ENCODE data around the gene MRO.
"Not testable (repeated sequence)": the region's sequence is repeated elsewhere in the genome, so short reads cannot be mapped to it uniquely, and the experiment has no call there.

The MRO gene

DNA sequence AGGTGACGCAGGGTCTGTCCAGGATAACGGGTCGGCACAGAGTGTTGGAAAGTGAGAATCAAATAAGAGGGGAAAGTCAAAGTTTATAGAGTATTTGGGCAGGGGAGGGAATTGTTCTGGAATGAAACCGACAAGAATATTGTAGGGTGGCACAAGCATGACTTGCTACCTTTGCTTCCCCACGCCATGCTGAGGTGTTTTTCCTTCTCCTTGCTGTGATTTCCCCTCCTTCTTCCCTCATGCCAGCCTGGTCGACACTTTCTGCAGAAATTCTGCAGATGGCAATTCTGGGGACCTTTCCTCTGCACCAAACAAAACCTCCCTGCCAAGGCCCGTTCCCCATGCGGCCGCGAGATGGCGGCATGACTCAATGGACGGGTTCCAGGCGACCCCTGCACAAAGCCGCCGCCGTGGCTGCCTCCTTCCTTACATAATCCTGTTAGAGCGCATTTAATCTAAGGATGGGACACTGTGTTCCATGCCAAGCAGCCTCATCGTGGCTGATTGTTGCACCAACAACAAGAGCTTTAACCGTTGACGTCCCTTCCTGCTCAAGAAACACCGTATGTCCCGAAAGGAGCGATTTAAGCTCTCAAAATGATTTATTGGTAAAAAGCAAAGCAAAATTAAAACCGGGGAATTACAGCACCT, at the start of gene MRO:
Gene MRO, minus strand, starts transcription at position 289 of the 651 bp plus-strand sequence. CDS start 10,616 bp downstream, outside the sequence.
- DNase-seq: peak; percentile 80

DNA sequence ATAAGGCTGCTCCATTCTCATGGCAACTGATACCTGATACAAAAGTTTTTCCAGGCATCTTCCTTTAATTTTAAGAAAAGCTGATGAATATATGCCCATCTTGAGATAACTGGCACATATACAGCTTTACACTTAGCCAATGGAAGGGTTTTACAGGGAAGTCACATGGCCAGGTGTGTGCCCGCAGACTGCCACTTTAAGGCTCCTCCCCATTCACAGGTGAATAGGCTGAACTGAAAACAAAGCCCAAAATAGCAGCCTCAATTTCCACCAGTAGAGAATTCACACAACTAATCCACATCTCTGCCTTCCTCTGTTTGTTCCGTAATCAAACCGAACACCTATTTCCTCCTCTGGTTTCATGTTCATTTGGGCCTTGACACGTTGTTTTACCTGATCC, 49.3 kb upstream of the MRO start:
- DNase-seq: no peak

DNA sequence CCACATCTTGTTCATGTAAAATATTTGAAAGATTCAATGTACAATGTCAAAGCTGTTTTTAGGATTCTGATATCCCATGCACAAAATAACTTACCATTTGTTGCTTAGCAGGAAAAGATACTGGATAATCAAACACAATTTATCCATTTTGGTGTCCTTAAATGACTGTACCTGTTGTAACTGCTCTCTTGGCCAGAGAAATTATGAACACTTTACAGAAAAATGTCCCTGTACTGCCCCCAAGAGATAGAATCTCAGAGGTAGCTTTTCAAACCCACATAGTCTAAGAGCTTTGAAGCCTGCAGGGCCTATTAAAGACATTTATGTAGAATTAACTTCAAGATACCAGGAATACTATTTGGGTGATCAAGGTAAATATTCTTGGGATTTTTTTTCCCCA, 46.9 kb upstream of the MRO start:
- no peak for DNase-seq

DNA sequence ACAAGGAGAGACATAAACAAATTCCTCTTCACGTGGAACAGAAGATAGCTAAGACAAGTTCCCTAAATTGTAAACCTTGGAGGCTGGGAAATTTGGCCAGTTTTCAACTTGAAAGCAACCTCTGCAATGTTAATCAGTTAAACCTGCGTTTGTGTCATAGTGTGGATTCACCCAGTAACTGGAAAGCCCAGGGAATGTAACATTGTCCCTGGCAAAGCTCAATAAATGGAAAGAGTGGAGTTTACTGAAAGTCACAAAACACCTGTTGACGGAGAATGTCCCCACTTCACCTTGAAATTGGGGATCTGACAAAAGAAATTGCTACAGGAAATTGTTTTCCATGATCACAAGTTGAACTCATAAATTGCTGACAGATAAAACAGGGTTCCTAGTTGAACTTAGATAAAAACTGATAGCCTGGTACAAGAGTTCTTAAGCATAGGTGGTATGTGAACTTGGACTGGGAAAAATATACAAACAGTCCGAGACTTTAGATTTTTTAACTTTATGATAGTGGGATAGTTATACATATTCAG, 44.1 kb upstream of the MRO start:
- DNase-seq: no peak

DNA sequence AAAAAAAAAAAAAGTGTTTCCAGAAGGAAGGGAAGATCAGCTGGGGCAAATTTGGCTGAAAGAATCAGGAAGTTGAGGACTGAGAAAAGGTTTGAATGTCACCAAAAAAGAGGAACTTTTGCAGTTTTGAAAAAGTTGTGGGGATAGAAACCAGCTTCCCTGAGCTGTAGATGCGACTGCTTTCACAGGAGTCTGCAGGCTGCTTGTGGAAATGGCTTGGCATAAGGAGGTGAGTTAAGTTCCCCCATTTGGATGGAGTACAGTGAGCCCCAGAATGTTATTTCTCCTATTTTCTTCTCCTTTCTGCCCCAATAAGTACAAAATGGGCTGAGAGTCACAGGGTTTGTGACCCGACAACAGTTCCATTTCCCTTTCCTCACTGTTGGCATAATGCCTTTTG, 42.6 kb upstream of the MRO start:
- DNase-seq: no peak

DNA sequence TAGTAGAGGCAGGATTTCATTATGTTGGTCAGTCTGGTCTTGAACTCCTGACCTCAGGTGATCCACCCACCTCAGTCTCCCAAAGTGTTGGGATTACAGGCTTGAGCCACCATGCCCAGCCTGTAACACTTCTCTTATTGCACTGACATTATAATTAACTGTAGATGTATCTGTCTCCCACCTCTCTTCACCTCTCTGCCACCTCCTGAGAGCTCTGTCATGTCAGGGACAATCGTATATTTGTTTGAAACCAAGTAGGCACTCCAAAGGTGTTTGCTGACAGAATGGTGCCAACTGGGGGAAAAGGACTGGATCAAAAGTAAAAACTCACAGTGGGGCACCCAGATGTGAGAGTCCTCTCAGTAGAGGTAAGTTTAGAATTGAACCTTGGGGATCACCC, 41.8 kb upstream of the MRO start:
- DNase-seq: no peak

DNA sequence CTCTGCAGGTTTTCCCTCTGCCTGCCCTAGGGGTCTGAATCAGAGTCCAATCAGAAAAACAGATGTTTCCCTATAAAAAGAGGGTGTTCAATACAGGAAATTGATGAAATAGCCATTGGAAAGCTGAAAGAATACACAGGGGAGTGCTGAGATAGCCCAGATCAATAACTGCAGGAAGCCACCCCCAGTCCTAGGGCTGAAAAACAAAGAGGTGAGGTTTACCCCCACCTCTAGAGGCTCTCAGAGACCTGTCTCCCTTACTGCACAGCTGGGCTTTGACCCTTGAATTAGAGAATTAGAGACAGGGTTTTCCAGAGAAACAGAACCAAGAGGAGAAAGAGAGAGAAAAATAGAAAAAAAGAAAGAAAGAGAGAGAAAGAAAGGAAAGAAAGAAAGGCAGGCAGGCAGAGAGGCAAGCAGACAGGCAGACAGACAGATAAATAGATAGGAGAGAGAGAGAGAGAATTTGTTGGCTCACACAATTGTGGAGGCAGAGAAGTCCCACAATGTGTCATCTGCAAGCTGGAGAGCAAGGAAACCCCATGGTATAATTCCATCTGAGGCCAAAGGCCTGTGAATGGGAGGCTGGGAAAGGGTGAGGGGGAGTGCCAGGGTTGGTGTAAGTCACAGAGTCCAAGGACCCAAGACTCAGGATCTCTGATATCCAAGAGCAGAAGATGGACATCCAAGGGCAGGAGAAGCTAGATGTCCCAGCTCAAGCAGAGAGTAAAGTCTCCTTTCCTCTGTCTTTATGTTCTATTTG, 40.2 kb upstream of the MRO start:
- no peak for DNase-seq

DNA sequence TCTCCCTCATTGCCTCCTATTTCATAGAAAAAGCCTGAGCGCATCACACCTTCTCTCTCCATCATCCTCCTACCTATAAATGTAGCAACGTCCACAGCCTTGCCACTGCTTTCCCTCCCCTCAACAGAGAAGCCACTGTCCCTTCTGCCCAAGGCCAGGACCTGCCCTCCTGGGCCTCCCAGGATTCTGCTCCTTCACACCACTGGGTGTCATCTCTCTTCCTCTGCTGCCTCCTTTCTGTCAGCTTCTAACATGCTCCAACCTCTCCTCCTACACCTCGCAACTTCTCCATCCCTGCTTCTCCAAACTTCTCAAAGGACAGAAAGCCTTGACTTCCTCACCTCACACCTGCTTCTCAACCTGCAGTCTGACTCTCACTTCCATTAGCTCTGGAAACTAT, 37.9 kb upstream of the MRO start:
- DNase-seq: no peak

DNA sequence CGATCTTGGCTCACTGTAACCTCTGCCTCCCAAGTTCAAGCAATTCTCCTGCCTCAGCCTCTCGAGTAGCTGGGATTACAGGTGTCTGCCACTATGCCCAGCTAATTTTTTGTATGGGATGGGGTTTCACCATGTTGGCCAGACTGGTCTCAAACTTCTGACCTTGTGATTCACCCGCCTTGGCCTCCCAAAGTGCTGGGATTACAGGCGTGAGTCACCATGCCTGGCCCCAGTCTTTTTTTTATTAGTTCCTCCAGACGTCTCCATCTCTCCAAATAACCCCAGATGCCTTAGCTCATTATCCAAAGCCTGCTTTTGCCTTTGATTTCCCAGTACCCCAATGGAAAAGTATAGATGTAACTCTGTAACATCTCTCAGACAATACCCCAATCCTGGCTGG, 37.4 kb upstream of the MRO start:
- DNase-seq: not testable (repeated sequence)

DNA sequence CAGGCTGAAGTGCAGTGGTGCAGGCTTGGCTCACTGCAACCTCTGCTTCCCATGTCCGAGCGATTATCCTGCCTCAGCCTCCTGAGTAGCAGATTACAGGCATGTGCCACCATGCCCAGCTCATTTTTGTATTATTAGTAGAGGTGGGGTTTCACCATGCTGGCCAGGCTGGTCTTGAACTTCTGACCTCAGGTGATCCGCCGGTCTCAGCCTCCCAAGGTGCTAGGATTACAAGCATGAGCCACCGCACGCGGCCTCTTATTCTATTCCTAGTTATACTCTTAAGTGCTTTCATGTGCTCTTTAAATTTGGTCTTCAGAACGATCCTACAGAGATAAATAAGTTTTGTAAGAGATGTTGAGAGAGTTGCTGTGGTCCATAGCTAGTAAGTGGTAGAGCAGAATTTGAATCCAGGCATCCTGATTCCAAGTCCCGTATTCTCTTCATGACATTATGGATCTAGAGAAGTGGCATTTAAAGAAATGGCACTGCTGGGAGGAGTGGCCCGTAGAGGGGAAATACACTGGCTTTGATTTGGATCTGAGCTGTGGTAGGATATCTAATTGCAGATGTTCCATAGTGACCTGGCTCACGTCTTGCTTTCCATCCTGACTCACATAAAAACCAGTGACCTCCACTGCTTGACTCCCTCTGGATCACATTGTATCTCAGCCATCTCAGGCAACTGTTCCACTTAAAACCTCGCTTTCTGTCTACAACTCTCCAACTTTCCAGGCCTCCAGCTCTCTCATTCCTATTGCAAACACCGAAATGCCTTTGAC, 36.4 kb upstream of the MRO start:
- no peak for DNase-seq

DNA sequence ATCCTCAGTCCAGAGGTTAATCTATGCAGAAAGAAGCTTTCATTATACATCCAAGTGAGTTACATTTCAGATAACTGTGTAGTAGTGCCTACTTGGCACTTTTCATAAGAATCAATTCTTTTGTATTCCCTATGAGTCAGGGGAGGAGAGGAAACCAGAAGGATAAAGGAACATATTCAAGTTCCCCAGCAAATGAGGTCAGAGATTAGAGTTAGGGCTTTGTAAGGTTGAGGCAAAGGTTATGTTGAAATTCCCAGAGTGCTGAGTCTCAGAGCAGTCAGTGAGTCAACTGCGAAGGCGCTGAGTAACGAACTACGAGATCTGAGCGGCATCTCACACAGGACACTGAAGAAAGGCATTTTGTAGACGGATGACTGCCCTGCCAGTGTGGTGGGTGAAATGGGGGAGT, 34.1 kb upstream of the MRO start:
- DNase-seq: no peak

DNA sequence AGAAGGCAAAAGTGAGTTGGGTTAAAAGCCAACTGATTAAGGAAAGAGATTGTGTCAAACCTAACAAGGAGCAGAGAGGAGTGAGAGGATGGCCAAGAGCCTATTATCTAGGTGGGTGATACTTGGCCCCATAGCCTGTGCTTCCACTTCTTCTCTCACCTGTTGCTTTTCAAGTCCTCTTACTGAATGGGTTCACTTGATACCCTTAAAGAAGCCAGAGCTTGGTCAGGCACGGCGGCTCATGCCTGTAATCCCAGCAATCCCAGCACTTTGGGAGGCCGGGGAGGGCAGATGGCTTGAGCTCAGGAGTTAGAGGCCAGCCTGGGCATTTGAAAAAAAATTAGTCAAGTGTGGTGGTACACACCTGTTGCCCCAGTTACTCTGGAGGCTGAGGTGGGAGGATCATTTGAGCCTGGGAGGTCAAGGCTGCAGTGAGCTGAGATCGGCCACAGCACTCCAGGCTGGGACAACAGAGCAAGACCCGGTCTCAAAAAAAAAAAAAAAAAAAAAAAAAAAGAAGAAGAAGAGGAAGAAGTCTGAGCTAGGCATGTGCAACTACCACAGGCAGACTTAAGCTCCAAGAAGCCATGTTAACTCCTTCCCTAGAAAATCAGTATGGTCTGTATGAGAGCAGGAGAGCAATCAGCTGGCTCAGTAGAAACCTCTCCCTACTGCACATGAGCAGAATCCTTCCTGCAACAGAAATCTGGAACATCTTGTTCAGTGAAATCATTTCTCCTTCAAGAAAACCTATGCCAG, 30.7 kb upstream of the MRO start:
- no peak for DNase-seq

DNA sequence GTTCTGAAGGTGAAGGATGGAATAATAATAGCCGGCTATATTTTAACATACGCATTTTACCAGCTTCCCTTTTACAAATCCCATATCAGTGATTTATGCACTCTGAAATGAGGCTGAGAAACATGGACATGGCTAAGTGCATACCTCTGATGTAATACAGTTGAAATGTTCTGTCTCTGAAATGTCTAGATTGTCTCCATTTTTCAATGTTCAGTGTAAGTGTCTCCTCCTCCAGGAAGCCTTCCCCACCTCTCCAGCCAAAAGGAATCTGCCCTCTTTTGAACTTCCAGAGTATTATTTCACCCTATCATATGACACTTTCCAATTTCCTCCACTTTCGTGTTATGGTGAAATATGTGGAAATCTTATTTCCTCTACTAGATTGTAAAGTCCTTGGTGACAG, 29.6 kb upstream of the MRO start:
- DNase-seq: no peak

DNA sequence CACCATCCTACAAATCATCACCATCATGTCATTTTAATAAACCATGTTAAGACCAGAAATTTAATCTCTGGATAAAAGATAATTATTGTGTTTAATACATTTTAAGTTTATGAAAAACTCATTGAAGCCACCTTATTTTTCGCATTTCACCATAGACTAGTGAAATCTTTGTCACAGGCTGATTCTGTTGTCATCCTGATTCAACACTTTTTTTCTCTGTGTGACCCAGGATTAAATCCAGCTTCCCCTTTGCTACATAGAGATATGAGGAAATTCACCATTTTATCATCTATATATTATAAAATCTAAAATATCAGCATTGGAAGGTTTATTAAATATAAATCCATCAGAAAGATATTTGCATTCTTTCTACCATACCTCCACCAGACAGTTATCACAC, 29.2 kb upstream of the MRO start:
- no peak for DNase-seq

DNA sequence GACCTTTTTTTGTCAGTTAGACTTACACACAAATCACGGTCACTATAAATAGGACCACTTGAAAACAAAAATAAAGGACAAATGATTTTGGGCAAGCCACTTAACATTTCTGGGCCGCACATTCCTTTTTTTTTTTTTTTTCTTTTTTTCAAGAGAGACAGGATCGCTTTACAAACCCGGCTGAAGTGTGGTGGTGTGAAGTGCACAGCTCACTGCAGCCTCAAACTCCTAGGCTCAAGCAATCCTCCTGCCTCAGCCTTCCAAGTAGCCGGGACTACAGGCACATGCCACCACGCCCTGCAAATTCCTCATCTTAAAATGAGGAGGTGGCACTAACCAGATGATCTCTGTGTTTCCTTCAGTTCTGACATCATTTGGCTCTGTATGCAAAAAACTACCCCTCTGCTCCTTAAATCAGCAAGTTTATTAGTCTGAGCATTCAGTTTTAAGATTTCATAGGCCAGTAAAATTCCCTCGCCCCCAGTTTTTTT, 28.3 kb upstream of the MRO start:
- no peak for DNase-seq

DNA sequence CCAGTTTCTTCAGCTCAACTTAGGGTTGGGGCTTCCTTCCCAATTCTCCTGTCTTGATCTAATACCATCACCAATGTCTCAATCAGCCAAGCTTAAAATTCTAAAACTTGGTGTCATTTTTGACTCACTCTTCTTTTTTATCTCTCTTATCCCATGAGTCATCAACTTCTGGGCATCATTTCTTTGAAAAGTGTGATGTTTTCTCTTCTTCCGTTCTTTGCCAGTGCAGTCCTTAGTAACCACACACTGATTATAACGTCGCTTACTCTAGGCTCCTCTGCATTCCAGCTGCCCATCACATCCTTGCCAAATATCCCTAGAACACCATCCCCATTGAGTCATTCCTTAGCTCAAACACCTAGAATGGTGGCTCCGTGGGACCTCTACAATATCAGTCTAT, 27.4 kb upstream of the MRO start:
- no peak for DNase-seq

DNA sequence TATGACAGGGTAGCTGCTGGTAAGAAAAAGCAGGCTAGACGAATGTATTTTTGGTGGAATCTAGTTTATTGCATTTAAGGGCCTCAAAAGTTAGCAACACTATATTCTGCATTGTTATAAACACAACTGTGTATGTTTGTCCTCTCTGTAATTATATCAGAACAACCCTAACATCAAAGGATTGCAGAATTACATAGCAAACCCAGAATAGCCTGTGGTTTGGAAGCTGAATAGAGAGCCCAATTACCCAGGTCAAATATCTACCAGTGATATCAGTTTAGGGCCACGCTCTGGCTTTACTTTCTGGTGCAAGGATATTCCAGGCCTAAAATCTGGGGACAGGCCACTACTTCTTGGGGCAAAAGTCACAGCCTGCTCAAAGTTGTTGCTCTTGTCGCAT, 25.1 kb upstream of the MRO start:
- DNase-seq: no peak

DNA sequence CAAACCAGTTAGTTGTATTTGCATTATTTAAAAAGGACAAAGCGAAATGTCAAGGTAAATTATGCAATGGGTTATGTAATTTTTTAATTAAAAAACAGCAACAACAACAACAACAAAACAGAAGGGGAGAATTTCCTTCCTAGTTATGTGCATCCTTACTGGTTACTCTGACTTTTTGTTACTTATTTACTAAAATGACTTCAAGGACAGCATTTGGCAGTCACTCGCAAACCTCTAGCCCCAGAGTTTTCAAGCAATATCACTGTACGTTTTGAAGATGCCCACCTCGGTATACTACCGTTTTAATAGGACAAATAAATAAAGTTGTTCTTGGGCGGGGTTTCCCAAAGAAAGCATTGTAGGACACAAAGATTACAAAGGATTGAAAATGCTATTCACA, 24.7 kb upstream of the MRO start:
- no peak for DNase-seq

DNA sequence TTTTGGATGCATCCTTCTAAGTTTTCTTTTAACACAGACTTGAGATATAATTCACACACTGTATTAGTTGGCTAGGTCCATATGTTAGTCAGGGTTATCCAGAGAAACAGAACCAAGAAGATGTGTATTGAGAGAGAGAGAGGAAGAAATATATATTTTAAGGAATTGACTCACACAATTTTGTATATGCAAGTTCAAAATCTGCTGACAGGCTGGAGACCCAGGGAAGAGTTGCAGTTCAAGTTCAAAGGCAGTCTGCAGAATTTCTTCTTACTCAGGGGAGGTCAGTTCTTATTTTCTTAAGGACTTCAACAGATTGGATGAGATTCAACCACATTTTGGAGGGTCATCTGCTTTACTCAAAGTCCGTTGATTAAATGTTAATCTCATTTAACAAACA, 23.0 kb upstream of the MRO start:
- no peak for DNase-seq

DNA sequence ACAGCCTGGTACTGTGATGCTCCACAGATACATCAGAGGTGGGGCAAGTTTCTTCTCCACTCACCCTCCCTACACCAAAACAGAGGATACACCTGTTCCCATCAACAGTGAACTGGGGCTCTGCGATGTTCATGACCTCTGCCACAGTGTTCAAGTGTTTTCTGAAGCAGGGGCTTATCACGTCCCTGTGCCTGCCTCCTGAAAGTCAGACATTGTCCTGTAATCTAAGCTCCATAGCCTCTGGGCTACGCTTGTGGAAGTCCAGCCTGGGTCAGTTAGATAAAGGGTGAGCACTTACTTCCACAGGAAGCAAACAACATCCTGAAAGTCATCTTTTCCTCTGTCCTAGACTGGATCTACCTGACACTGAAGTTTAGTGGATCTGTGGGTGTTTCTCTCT, 20.2 kb upstream of the MRO start:
- no peak for DNase-seq

DNA sequence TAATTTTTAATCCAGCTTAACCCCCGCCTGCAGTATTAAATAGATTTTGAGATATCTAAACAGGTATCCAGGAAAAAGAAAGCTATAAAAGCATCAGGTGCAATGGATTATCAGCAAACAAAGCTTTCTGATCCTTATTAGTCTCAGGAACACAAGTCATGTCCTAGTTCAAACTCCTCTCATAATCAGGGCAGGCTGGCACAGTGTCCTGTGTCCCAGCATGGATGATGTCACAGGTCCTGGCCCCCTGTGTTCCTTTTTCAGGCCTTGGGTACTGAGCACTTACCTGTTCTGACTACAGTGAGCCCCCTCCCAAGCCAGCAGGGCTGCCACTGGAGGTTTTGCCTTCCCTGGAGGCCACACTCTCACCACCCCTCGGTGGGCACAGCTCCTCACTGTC, 19.5 kb upstream of the MRO start:
- DNase-seq: no peak

DNA sequence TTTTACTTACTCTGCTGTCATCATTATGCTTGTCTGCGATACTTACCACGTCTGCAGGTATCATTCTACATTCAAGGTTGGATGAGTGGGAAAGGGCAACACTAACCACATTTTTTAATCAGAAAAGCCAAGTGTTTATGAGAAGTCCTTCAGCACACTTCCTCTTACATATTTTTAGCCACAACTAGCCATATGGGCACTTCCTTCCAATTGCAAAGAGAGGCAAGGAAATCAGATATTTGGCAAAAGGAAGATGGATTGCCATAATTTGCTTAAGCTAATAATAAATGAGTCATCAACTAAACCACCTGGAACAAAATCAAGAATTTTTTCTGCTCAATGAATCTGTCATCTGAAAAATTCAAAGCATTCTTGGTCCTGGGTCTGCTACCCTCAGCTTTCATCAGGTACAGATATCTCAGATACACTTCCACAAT, 16.7 kb upstream of the MRO start:
- DNase-seq: no peak

DNA sequence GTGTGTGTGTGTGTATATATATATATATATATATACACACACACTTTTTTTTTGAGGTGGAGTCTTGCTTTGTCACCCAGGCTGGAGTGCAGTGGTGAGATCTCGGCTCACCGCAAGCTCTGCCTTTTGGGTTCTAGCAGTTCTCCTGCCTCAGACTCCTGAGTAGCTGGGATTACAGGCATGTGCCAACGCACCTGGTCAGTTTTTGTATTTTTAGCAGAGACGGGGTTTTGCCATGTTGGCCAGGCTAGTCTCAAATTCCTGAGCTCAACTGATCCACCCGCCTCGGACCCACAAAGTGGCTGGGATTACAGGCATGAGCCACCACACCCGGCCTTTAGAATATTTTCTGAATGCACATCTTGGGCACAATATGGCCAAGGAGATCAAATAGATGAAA, 13.7 kb upstream of the MRO start:
- DNase-seq: not testable (repeated sequence)

Measured in stimulated activated CD4-positive, alpha-beta T cell treated with anti-CD3 and anti-CD28 coated beads, Interleukin-4, amount 100 ng/mL, for 1 hour (primary cell).